HG03521 (cell line): ENCODE data around the gene PRKCA.
"Not testable (repeated sequence)": the region's sequence is repeated elsewhere in the genome, so short reads cannot be mapped to it uniquely, and the experiment has no call there.

Experiments used
- ATAC-seq: cut with Tn5 transposase; IDR thresholded peaks from one replicate; pipeline ENCODE4 v1.9.1; 2021; ENCODE audit warnings: mild to moderate bottlenecking, moderate library complexity; ENCODE audit not compliant: unreplicated experiment

PRKCA gene

DNA sequence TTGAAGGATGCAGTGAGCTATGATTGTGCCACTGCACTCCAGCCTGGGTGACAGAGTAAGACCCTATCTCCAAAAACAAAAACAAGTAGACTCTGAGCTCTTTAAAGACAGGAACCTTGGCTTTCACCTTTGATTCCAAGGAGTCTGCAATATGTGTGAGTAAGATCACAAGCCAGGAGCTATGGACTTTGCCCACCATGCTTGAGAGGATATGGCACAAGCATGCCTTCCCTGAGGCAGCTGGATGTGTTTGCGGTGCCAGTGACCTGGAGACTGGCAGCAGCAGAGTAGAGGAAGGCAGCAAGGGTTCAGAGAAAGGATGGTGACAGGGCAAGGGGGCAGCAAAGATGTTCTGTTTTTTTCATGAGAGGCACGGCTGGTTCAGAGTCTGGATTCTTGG, 14.5 kb upstream of the PRKCA start:
- ATAC-seq = no peak

DNA sequence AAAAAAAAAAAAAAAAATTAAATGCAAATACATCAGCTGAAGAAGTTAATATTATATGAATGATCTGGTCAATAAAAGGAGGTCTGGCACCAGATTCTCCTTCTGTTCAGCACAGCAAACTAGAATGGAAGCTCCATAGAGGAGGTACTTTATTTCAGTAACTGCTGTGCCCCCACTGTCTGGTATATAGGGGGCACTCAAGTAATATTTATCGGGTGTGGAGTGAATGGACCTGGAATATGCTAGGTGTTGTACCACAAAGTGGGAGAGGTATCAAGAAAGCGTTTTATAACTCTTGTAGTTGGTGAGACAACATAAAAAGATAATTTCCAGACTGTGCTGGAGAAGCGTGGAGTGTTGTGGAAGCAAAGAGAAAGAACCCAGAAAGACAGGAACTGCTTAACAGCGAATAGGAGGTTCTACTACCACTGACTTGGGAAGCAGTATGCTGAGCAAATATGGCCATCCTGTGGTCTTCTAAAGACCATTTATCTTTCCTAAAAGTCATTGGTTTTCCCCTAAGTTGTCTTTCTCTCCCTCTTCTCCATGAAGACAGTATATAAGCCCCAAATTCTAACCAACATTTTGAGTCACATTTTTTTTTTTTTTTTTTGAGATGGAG, 12.2 kb upstream of the PRKCA start:
- no peak for ATAC-seq

GRCh38 chr17:66292353-66292752, 10.1 kb upstream of the PRKCA start:
- no peak for ATAC-seq

- no peak for ATAC-seq
Measured at GRCh38 chr17:66296289-66296725, 6.1 kb upstream of the PRKCA start.

DNA sequence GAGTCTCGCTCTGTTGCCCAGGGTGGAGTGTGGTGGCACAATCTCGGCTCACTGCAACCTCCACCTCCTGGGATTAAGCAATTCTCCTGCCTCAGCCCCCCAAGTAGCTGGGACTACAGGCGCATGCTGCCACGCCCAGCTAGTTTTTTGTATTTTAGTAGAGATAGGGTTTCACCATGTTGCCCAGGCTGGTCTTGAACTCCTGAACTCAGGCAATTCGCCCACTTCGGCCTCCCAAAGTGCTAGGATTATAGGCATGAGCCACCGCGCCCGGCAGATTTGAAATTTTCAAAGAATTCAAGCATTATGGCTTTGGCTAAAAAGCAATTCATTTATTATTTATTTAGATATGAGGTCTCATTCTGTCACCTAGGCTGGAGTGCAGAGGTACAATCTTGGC, 5.0 kb upstream of the PRKCA start:
- not testable (repeated sequence) for ATAC-seq

- no peak for ATAC-seq
Measured at GRCh38 chr17:66299711-66300110, 2.7 kb upstream of the PRKCA start.

DNA sequence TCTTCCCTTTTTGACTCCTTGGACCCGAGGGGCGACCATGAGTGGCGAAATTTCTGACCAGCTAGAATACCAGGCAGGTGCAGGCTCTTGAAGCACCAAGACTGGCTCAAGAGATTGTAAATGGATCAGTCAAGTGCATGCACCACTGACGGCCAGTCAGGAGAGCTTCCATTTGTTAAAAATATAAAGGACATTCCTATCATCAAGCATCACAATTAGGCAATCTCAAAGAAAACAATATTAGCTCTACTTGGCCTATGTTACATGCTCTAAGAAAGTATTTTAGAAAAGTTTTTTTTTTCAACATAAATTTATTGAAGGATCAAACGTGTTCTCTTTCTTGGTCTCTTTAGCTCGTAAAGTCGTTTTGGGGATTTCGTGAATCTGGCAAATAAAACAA, 1.5 kb upstream of the PRKCA start:
- no peak for ATAC-seq

DNA sequence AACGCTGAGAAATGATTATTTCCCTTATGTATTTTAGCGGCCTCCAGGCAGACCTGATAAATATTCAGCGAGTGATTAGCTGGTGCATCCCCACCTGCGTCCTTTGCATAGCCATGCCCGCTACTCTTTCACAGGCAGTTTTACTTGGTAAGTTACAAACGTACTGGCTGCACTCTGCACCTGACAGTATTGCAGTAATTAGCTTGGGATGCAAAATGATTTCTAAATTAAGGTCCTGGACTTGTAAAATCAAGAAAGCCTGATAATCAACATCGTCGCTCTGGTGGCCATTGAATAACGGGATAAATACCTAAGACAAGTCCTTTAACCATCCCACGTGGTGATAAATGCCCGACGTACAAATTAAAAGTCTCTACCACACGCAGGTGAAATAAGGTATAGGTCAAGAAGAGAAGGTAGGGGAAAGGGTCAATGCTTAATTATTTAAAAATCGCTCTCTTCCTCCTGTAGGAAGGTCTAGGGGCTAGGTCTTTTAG, 998 bp upstream of the PRKCA start:
- no peak for ATAC-seq

DNA sequence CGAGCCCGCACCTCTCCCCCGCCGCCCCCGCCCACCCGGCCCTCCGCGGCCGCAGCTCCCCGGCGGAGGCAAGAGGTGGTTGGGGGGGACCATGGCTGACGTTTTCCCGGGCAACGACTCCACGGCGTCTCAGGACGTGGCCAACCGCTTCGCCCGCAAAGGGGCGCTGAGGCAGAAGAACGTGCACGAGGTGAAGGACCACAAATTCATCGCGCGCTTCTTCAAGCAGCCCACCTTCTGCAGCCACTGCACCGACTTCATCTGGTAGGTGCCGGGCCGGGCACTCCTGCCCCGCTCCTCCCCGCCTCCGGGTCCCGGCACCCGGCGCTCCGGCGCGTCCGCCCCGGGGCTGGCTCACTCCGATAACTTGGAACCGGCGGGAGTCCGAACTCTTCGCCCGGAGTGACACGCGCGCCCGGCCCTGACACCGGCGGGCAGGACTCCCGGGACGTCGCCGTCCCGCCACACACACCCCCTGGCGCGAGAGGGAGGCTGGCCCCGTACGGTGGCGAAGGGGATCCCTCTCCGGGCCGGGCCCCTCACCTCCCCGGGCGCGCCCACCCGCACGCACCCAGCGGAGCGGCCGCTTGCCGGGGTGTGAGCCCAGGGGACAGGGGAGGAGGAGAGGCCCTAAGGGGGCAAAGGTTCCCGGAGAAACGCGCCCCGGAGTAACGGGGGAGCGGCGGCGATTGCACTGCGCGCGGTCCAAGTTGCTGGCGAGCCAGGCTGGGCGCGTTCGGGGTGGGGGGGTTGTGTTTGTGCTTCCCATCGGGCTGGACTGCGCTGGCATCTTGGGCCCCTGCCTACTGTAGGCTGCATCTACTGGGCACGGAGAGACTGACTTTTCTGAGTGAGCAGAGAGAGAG, 581 bp downstream of the PRKCA start:
- peak; percentile 33 for ATAC-seq

GRCh38 chr17:66304304-66305174, 2.1 kb downstream of the PRKCA start:
- ATAC-seq = no peak

- no peak for ATAC-seq
Measured at GRCh38 chr17:66306446-66306845, 4.0 kb downstream of the PRKCA start.

DNA sequence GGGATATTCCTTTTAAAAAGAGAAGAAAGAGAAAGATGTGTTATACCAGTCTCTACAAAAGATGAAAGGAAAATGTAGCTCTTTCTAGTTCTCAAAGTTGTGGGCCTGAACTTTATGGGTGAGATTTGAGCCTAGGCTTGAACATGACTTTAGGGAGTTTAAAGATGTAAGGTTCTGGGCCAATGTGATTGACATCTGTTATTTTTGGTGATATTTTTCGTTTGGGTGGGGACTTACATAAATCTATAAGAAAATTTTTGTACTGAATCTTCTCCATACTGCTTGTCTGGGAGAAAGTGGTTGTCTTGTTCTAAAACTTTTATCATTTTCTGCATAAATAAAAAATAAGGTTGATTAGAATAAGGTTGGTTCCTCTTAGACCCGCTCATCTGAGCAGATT, 4.8 kb downstream of the PRKCA start:
- ATAC-seq = no peak

- ATAC-seq = no peak
Measured at GRCh38 chr17:66308856-66309255, 6.4 kb downstream of the PRKCA start.

DNA sequence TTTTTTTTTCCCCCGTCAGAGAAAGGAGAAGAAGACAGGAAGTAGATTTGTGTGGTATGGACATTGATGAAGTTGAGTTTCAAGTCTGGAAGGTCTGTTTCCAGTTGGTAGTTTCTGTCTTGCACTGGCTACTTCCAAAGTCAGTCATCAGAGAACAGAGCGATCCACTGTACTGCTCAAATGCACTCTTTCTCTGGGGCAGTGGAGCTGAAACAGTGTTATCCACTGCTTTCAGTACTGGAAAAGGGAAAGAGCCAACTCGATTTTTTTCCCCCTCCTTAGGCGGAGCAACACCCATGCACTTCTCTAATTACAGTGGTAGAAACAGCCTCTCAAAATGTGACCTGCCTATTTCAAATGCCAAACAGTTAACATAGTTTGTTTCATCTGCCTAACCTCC, 7.4 kb downstream of the PRKCA start:
- ATAC-seq = no peak

DNA sequence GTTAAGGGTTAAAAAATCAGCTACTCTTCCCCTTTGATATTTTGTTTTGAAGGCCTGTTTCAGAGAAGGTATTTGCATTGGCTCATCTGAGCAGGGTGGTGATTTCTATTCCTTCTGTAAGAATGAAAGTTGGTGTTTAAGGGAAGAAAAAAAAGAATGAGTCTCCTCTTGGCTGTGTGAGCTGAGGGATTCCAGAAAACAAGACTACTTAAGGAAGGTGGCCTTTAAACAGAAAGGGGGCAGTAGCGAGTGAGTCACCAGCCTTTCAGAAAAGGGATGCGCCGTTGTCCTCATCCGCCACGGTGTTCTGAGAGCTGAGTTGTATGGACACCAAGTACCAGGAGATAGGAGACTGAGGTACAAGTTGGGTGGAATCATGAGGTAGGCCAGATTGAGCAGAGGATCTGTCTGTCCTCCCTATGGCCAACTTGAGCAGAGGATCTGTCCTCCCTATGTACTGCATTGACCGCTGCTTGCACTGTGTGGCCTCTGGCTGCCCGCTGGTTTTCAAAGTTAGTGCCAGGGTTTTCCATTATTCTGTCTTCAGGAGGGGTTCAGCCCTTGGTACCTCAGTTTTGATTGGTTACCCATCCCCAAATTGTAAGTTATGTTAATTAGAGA, 8.2 kb downstream of the PRKCA start:
- no peak for ATAC-seq

GRCh38 chr17:66312912-66313311, 10.5 kb downstream of the PRKCA start:
- no peak for ATAC-seq

- ATAC-seq = no peak
Measured at GRCh38 chr17:66313325-66313724, 10.9 kb downstream of the PRKCA start.

DNA sequence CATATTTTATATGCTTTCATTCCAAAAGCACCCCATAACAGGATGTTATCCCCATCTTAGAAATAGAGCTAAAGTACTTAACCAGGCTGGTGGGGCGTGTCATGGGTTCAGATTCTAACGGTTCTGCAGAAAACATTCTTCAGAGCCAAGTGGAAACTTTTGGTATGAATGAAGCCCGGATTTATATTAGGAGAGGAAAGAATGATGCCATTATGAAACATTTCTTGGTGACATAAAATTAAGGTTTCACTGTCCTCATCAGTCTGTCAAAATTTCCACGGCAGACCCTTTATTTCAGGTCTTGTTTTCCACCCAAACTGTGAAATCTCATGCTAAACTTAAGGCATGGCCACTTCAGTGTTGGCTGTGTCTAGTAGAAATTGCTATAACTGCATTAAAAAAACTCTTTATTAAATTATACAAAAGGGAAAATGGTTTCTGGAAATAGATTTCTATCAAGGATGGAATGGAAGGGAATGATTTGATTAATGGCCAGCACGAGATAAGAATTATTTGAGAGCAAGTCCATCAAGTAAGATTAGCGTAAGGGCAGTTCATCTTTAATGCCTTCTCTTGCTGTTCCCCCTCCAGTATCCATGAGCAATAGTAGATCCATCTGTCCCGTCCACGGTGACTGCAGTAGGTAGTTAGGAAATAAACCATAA, 11.7 kb downstream of the PRKCA start:
- no peak for ATAC-seq

DNA sequence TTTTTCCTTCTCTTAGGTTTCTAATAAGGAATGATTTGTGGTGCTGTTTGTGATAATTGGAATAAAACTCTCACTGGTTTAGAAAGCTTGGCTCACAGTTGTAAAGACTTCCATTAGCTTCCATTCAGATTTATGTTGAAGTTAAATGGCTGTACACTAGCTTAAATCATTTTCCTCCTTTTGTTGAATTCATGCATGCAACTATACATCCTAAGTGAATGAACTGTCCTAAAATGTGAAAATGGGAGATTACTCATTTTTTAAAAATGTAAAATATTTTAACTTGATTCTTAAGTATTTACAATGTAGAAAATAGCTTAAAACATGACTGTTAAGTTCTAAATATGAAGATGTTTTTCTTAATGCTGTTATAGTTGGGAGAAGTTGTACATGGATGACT, 15.2 kb downstream of the PRKCA start:
- no peak for ATAC-seq

DNA sequence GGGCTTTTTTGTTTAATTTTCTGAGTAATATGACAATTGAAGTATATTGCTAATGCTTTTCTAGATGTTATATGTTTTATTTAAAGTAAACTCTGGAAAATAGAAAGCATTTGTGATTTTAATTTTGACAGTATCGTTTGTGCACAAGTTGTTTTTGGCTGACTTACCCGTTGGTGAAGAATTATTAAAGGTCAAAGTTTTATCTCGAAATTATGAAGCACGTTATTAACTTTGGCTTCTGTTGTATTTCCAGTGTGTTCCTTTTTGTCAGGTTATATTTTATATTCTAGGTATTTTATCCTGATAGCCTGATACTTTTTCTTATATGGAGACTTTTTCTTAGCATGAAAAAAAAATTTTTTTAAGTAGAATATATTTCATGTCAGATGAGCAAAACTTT, 16.8 kb downstream of the PRKCA start:
- ATAC-seq = no peak
